HEK293 (cell line): Measurements from ENCODE around the gene SCGB1A1.

ENCODE experiments used
- CTCF ChIA-PET: fragments of 350-600 bp; formaldehyde crosslinking; extraction: SDS; loops from one replicate; lab custom pipeline; 2021; ENCODE audit warnings: antibody characterized with exemption; lab: Yijun Ruan, JAX
- POLR2A ChIA-PET: fragments of 300-600 bp; formaldehyde crosslinking; extraction: SDS; loops from one replicate; lab custom pipeline; 2020; ENCODE audit warnings: antibody characterized with exemption, inconsistent platforms; lab: Yijun Ruan, JAX
- H3K27ac ChIP-seq: fragments of 200-500 bp; sonication (Bioruptor generic); 2 replicates; pipeline ENCODE4 v1.5.1; 2014; ENCODE audit warnings: low read depth, low read length, control low read depth, inconsistent platforms; ENCODE audit errors: extremely low read depth
- H3K36me3 ChIP-seq, 2 experiments: fragments of 200-500 bp in 1 of 2; sonication (Bioruptor generic) in 1 of 2; 1 replicate in 1 of 2; 2 replicates in 1 of 2; pipeline ENCODE4 v1.5.1; 2014 to 2017; ENCODE audit warnings: inconsistent platforms in 2 of 2, low read length in 2 of 2; ENCODE audit not compliant: control insufficient read depth in 2 of 2, insufficient read depth in 1 of 2
- H3K4me1 ChIP-seq: fragments of 200-500 bp; sonication (Bioruptor generic); 2 replicates; pipeline ENCODE4 v1.5.1; 2014; ENCODE audit warnings: mild to moderate bottlenecking, low read length, inconsistent platforms; ENCODE audit not compliant: control insufficient read depth, insufficient read depth
- H3K4me3 ChIP-seq: 2 replicates; pipeline ENCODE4 v1.5.1; 2011; ENCODE audit warnings: low read depth, mild to moderate bottlenecking, control low read depth, low read length, moderate library complexity
- H3K9me3 ChIP-seq: fragments of 200-500 bp; sonication (Bioruptor generic); 2 replicates; pipeline ENCODE4 v1.5.1; 2014; ENCODE audit warnings: low read depth, low read length, inconsistent platforms; ENCODE audit not compliant: control insufficient read depth, insufficient read depth
- ATF2 ChIP-seq: fragments of 450-650 bp; formaldehyde crosslinking; IDR thresholded peaks from 2 replicates; pipeline ENCODE4 v1.5.1; 2016; ENCODE audit warnings: missing biosample characterization, missing genetic modification characterization, low read depth
- CTCF ChIP-seq: fragments of 450-650 bp; formaldehyde crosslinking; IDR thresholded peaks from 2 replicates; pipeline ENCODE4 v1.5.1; 2016; ENCODE audit warnings: missing biosample characterization, missing genetic modification characterization
- GFI1B ChIP-seq: fragments of 450-650 bp; formaldehyde crosslinking; IDR thresholded peaks from 2 replicates; pipeline ENCODE4 v1.5.1; 2016; ENCODE audit warnings: missing biosample characterization, missing genetic modification characterization
- RBAK ChIP-seq: fragments of 450-650 bp; formaldehyde crosslinking; IDR thresholded peaks from 2 replicates; pipeline ENCODE4 v1.5.1; 2016; ENCODE audit warnings: missing biosample characterization, missing genetic modification characterization
- SALL2 ChIP-seq: fragments of 450-650 bp; formaldehyde crosslinking; IDR thresholded peaks from 2 replicates; pipeline ENCODE4 v1.5.0; 2017; ENCODE audit warnings: missing biosample characterization, mild to moderate bottlenecking, missing genetic modification characterization, borderline replicate concordance
- ZBTB6 ChIP-seq: fragments of 450-650 bp; formaldehyde crosslinking; IDR thresholded peaks from 2 replicates; pipeline ENCODE4 v1.5.1; 2017; ENCODE audit warnings: missing biosample characterization, missing genetic modification characterization
- ZBTB8A ChIP-seq: fragments of 450-650 bp; formaldehyde crosslinking; IDR thresholded peaks from 2 replicates; pipeline ENCODE4 v1.5.1; 2016; ENCODE audit warnings: missing biosample characterization, missing genetic modification characterization
- ZNF10 ChIP-seq: fragments of 450-650 bp; formaldehyde crosslinking; IDR thresholded peaks from 2 replicates; pipeline ENCODE4 v1.5.1; 2017; ENCODE audit warnings: missing biosample characterization, missing genetic modification characterization
- ZNF132 ChIP-seq: fragments of 450-650 bp; formaldehyde crosslinking; IDR thresholded peaks from 2 replicates; pipeline ENCODE4 v1.5.1; 2017; ENCODE audit warnings: missing biosample characterization, missing genetic modification characterization, borderline replicate concordance
- ZNF140 ChIP-seq: fragments of 450-650 bp; formaldehyde crosslinking; IDR thresholded peaks from 2 replicates; pipeline ENCODE4 v1.5.1; 2016; ENCODE audit warnings: missing biosample characterization, missing genetic modification characterization
- ZNF221 ChIP-seq: fragments of 450-650 bp; formaldehyde crosslinking; IDR thresholded peaks from 2 replicates; pipeline ENCODE4 v1.5.1; 2017; ENCODE audit warnings: missing biosample characterization, missing genetic modification characterization, borderline replicate concordance
- ZNF449 ChIP-seq: fragments of 450-650 bp; formaldehyde crosslinking; IDR thresholded peaks from 2 replicates; pipeline ENCODE4 v1.5.1; 2017; ENCODE audit warnings: missing biosample characterization, mild to moderate bottlenecking, missing genetic modification characterization, moderate library complexity
- ZNF529 ChIP-seq: fragments of 450-650 bp; formaldehyde crosslinking; IDR thresholded peaks from 2 replicates; pipeline ENCODE4 v1.5.1; 2017; ENCODE audit warnings: missing genetic modification characterization, missing biosample characterization; ENCODE audit not compliant: insufficient replicate concordance
- ZNF549 ChIP-seq: fragments of 450-650 bp; IDR thresholded peaks from 2 replicates; pipeline ENCODE4 v1.5.1; 2018; ENCODE audit warnings: missing biosample characterization, missing genetic modification characterization, mild to moderate bottlenecking, inconsistent platforms, moderate library complexity
- ZNF830 ChIP-seq: fragments of 450-650 bp; IDR thresholded peaks from 2 replicates; pipeline ENCODE4 v1.5.0; 2018; ENCODE audit warnings: missing biosample characterization, missing genetic modification characterization, low read depth, mild to moderate bottlenecking, moderate library complexity
- ZSCAN5A ChIP-seq: fragments of 450-650 bp; formaldehyde crosslinking; IDR thresholded peaks from 2 replicates; pipeline ENCODE4 v1.5.1; 2016; ENCODE audit warnings: missing biosample characterization, missing genetic modification characterization

The SCGB1A1 gene

GRCh38 chr11:62413060-62413696 lies 5.7 kb upstream of the SCGB1A1 start:
- Histone ChIP-seq H3K36me3 (no peaks in the 10 kb centered on the region), H3K9me3 (no peaks in the 10 kb centered on the region), H3K4me3 (no peak overlapping the region), H3K4me1 (no peaks in the 10 kb centered on the region), H3K27ac (no peak overlapping the region)
- TF ChIP-seq ZNF449 (tag by site-specific recombination) (no peak), ZNF830 (tag by site-specific recombination) (no peak), SALL2 (no peak), ZNF140 (tag by site-specific recombination) (no peak), ZNF529 (tag by site-specific recombination) (no peak), ZNF221 (tag by site-specific recombination) (no peak), ATF2 (tag by site-specific recombination) (no peak), ZSCAN5A (tag by site-specific recombination) (no peak), ZNF549 (tag by site-specific recombination) (no peak), ZNF132 (tag by site-specific recombination) (no peak), ZBTB6 (tag by site-specific recombination) (no peak), CTCF (tag by site-specific recombination) (no peak), ZBTB8A (tag by site-specific recombination) (no peak), GFI1B (tag by site-specific recombination) (no peak)
- ChIA-PET CTCF (interaction anchor here (0.5 to 0.8 kb wide), 2 partner anchors 12 to 356 kb away, joined by 3 read pairs; no protein-coding TSS in a partner anchor), POLR2A (no interaction called here)

- Histone ChIP-seq H3K36me3 (no peaks in the 10 kb centered on the region), H3K4me1 (peaks cover 3% of the 10 kb centered on the region; the same call in 1 of the 2 replicates), H3K4me3 (no peak overlapping the region), H3K9me3 (no peaks in the 10 kb centered on the region), H3K27ac (no peak overlapping the region)
- POLR2A ChIA-PET = no interaction called here
- CTCF ChIA-PET = interaction anchor here (0.7 to 1.0 kb wide), 2 partner anchors 8 to 126 kb away, joined by 3 to 4 read pairs; no protein-coding TSS in a partner anchor
- TF ChIP-seq RBAK (no peak), ZNF10 (no peak)
Observed at GRCh38 chr11:62416596-62416995, 2.2 kb upstream of the SCGB1A1 start.
